ENCODE results near the gene RPL39L. TPM values are rescaled to one million over a fixed set of nuclear protein-coding genes. Genes with fewer than 3 reads are reported as not detected.
A peak's percentile ranks its signal among the peaks of the same experiment; 100 is the strongest.

The RPL39L gene
- total and polyA plus RNA-seq, 10 donors, result 1.9 to 10.9 (median 4.1) TPM

GRCh38 chr3:187161556-187161955 is 22.3 kb upstream of the RPL39L start:
- intact Hi-C loops (cut with DNase I; ENCODE audit: low total_unique reads), result no loop called here
- Histone ChIP-seq H3K27ac (no peak overlapping the region), H3K4me1 (peaks cover 0 to 4% (median 0%) of the 10 kb centered on the region in 6 donors), H3K36me3 (no peaks in the 10 kb centered on the region), H3K27me3 (replicated peaks in 1 of 7) (peaks cover 0 to 15% (median 0%) of the 10 kb centered on the region in 7 donors), H3K9me3 (peaks cover 0 to 16% (median 3%) of the 10 kb centered on the region in 8 donors), H3K4me3 (no peak overlapping the region)
- DNase-seq, result no peak
- TF ChIP-seq POLR2A (IDR thresholded peaks at IDR 0.05) (no peak), CTCF (IDR thresholded peaks at IDR 0.05 in 8 of 11, conservative IDR thresholded peaks at IDR 0.05 in 3 of 11) (no peak), POLR2AphosphoS5 (IDR thresholded peaks at IDR 0.05) (no peak)

GRCh38 chr3:187150599-187150998 is 11.3 kb upstream of the RPL39L start:
- Histone ChIP-seq H3K9me3 (peaks cover 0 to 10% (median 7%) of the 10 kb centered on the region in 8 donors), H3K4me1 (no peaks in the 10 kb centered on the region), H3K27me3 (replicated peaks in 1 of 7) (no peaks in the 10 kb centered on the region), H3K4me3 (no peak overlapping the region), H3K36me3 (no peaks in the 10 kb centered on the region), H3K27ac (no peak overlapping the region)
- intact Hi-C loops (cut with DNase I; ENCODE audit: low total_unique reads), result no loop called here
- 64 to 82% (median 75%) methylated on average over 2 of the region's 2 CpGs for WGBS, 5 donors
- TF ChIP-seq POLR2A (IDR thresholded peaks at IDR 0.05) (no peak), POLR2AphosphoS5 (IDR thresholded peaks at IDR 0.05) (no peak), CTCF (IDR thresholded peaks at IDR 0.05 in 8 of 11, conservative IDR thresholded peaks at IDR 0.05 in 3 of 11) (peak; percentile 10 to 58 (median 39))
- DNase-seq, result peak; percentile 77

DNA sequence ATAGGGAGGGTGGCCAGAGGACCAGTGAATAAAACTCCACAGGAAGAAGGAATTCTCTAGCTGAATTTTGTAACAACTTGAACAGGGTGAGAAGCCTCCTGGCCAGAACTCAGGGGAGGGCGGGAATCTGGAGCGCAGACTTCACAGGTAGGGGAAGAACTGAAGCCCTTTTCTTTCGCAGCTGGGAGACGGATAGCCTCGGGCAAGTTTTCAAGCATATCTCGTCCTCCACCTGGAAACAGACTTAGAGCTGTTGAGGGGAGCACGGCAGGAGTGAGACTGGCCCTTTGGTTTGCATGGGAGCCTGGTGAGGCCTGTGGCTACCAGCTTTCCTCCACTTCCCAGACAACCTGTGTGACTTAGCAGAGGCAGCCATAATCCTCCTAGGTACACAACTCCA is 10.9 kb upstream of the RPL39L start:
- no peaks in the 10 kb centered on the region for H3K4me1 ChIP-seq
- no peak overlapping the region for H3K4me3 ChIP-seq
- intact Hi-C loops (cut with DNase I; ENCODE audit: low total_unique reads), result no loop called here
- WGBS, 5 donors, result 93 to 98% (median 95%) methylated on average over 7 of the region's 7 CpGs
- no peaks in the 10 kb centered on the region for H3K36me3 ChIP-seq
- DNase-seq, result no peak
- no peak for TF ChIP-seq CTCF (IDR thresholded peaks at IDR 0.05 in 8 of 11, conservative IDR thresholded peaks at IDR 0.05 in 3 of 11)
- no peak for TF ChIP-seq POLR2AphosphoS5 (IDR thresholded peaks at IDR 0.05)
- TF ChIP-seq POLR2A (IDR thresholded peaks at IDR 0.05), result no peak
- H3K27ac ChIP-seq, result no peak overlapping the region
- no peaks in the 10 kb centered on the region for H3K27me3 ChIP-seq (replicated peaks in 1 of 7)
- H3K9me3 ChIP-seq, result peaks cover 0 to 14% (median 11%) of the 10 kb centered on the region in 8 donors

DNA sequence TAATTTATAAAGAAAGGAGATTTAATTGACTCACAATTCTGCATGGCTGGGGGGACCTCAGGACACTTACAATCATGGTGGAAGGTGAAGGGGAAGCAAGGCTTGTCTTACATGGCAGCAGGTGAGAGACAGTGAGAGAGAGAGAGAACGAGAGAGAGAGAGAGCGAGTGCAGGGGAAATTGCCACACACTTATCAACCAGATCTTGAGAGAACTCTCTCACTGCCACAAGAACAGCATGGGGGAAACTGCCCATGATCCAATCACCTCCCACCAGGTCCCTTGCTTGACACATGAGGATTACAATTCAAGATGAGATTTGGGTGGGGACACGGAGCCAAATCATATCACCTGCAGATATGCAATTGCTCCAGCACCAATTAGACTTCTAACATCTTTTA is 7.1 kb upstream of the RPL39L start:
- no peaks in the 10 kb centered on the region for H3K27me3 ChIP-seq (replicated peaks in 1 of 7)
- H3K4me3 ChIP-seq, result no peak overlapping the region
- no peaks in the 10 kb centered on the region for H3K36me3 ChIP-seq
- no peak overlapping the region for H3K27ac ChIP-seq
- intact Hi-C loops (cut with DNase I; ENCODE audit: low total_unique reads), result no loop called here
- H3K9me3 ChIP-seq, result peaks cover 0 to 45% (median 32%) of the 10 kb centered on the region in 8 donors
- TF ChIP-seq POLR2A (IDR thresholded peaks at IDR 0.05) (no peak), POLR2AphosphoS5 (IDR thresholded peaks at IDR 0.05) (no peak), CTCF (IDR thresholded peaks at IDR 0.05 in 8 of 11, conservative IDR thresholded peaks at IDR 0.05 in 3 of 11) (no peak)
- H3K4me1 ChIP-seq, result no peaks in the 10 kb centered on the region
- WGBS, 5 donors, result 60 to 85% (median 71%) methylated on average over 3 of the region's 3 CpGs
- no peak for DNase-seq

All from spleen (tissue), 11 donors.